NB4 (cell line): ENCODE results near the gene KCNMB2.

Experiments
- CTCF ChIP-seq: IDR thresholded peaks from one replicate; pipeline ENCODE4 v1.5.1; 2012; ENCODE audit warnings: low read depth, low read length
- MAX ChIP-seq: IDR thresholded peaks from 2 replicates; pipeline ENCODE4 v1.6.1; 2011; ENCODE audit warnings: low read depth, low read length
- MYC ChIP-seq: IDR thresholded peaks from 2 replicates; pipeline ENCODE4 v1.6.1; 2011; ENCODE audit warnings: low read depth, low read length
- POLR2A ChIP-seq: IDR thresholded peaks from 2 replicates; pipeline ENCODE4 v1.6.1; 2011; ENCODE audit warnings: mild to moderate bottlenecking; ENCODE audit not compliant: insufficient read length; ENCODE audit errors: extremely low read depth

DNA sequence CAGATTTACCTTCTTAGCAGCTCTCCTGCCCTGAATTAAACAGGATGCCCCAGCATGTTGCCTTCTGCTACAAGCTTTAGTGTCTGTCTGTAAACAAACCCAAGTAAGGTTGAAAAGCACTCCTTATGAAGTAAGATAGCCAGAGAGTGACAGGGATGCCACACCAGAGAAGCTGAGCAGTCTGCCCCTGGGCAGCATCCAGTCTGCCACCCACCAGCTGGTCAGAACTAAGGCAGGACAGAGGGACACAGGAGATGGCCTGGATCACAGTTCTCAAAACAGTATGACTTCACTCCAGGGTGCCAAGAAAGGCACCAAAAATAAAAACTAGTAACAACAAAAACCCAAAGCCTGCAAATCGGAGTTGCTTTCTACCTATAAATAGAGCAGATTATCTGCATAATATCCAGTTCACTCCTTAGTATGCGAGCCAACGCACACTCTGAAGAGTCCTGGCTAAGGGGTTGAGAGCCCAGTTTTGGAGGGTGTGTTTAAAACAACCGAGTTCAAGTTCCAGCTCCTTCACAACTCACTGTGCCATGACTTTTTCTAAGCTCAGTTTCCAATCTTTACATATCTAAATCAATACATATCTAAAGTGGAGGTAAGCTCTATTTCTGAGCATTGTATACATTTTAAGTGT, 198.9 kb downstream of the KCNMB2 start:
- no peak for TF ChIP-seq CTCF
- TF ChIP-seq POLR2A = no peak
- no peak for TF ChIP-seq MAX
- no peak for TF ChIP-seq MYC
